ENCODE results near the gene SKIDA1. TPM values are rescaled to one million over a fixed set of nuclear protein-coding genes. Genes with fewer than 3 reads are reported as not detected.

Gene SKIDA1
- total RNA-seq, 1 donor from 2014 or later, result 7.8 TPM

DNA sequence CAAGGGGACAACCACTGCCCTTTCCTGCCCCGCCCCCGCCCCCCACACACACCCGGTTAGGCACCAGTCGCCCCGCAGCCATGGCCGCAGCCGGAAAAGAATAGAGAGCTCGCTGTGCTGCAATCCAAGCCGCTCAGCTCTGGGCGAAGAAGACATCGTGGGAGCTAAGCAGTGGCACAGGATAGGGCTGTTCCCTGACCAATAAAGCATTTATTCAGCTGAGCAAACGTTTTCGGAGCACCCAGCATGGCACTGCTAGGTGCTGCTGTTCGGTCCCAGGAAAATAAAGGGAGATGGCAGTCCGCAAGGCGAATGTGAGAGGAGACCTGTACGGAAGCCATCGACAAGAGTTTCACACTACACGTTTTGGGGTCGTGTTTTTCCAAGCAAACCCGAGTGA lies 18.3 kb downstream of the SKIDA1 start:
- Mint-ChIP-seq H3K4me1 (ENCODE audit: low read depth, unreplicated experiment) (peaks cover 38% of the 10 kb centered on the region), H3K4me3 (ENCODE audit: unreplicated experiment) (peak overlapping the region; percentile 12), H3K27me3 (ENCODE audit: low read depth, unreplicated experiment) (no peaks in the 10 kb centered on the region), H3K9me3 (ENCODE audit: unreplicated experiment) (no peaks in the 10 kb centered on the region), H3K36me3 (ENCODE audit: low read depth, unreplicated experiment) (no peaks in the 10 kb centered on the region), H3K27ac (ENCODE audit: unreplicated experiment) (peak overlapping the region; percentile 50)
- no peaks in the 10 kb centered on the region for H3K27me3 ChIP-seq (ENCODE audit: insufficient read depth, low read length)
- no peak overlapping the region for H3K27ac ChIP-seq (ENCODE audit: low read depth, low read length)
- no peak overlapping the region for H2AFZ ChIP-seq (ENCODE audit: low read depth, low read length)
- H4K20me1 ChIP-seq (ENCODE audit: insufficient read depth, low read length), result no peaks in the 10 kb centered on the region
- no peak overlapping the region for H3K4me3 ChIP-seq (ENCODE audit: insufficient read depth, low read depth, low read length)
- no peak overlapping the region for H3K9ac ChIP-seq (ENCODE audit: low read length)
- H3K36me3 ChIP-seq (ENCODE audit: insufficient read depth, low read length), result no peaks in the 10 kb centered on the region
- H3K9me3 ChIP-seq (ENCODE audit: insufficient read depth, low read depth, low read length), result no peaks in the 10 kb centered on the region
- DNase-seq (ENCODE audit: low read depth), result no peak
- FAIRE-seq, result no peak
- TF ChIP-seq EZH2 (IDR thresholded peaks at IDR 0.05; ENCODE audit: insufficient read depth, low read length), result no peak
- TF ChIP-seq, protein P1, sequence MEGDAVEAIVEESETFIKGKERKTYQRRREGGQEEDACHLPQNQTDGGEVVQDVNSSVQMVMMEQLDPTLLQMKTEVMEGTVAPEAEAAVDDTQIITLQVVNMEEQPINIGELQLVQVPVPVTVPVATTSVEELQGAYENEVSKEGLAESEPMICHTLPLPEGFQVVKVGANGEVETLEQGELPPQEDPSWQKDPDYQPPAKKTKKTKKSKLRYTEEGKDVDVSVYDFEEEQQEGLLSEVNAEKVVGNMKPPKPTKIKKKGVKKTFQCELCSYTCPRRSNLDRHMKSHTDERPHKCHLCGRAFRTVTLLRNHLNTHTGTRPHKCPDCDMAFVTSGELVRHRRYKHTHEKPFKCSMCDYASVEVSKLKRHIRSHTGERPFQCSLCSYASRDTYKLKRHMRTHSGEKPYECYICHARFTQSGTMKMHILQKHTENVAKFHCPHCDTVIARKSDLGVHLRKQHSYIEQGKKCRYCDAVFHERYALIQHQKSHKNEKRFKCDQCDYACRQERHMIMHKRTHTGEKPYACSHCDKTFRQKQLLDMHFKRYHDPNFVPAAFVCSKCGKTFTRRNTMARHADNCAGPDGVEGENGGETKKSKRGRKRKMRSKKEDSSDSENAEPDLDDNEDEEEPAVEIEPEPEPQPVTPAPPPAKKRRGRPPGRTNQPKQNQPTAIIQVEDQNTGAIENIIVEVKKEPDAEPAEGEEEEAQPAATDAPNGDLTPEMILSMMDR (IDR thresholded peaks at IDR 0.05; ENCODE audit: insufficient read depth, low read depth, low read length), result no peak
- peak overlapping the region; percentile 10 for H3K4me2 ChIP-seq (ENCODE audit: low read length)
- peaks cover 7% of the 10 kb centered on the region for H3K79me2 ChIP-seq (ENCODE audit: insufficient read depth, low read length)
- peaks cover 19% of the 10 kb centered on the region for H3K4me1 ChIP-seq (ENCODE audit: insufficient read depth, low read length)

DNA sequence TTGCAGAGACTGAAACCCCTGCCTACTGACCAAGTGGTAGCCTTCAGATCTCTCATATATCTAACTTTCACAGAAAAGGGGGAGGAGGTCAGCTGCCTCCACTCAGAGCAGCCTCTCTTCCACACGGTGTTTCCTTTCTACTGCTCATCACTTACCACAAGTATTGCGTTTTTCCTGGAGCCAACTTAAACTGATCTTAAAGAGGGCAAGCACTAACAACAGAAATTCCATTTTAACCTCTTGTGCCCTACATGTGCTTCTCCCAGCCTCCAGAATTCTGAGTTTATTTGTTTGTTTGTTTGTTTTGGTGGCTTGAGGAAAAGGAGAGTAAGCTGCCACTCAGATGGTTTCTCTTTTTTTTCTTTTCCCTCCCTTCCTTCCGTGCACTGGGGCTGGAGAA lies 19.1 kb downstream of the SKIDA1 start:
- no peaks in the 10 kb centered on the region for H3K27me3 ChIP-seq (ENCODE audit: insufficient read depth, low read length)
- H3K9ac ChIP-seq (ENCODE audit: low read length), result no peak overlapping the region
- Mint-ChIP-seq H3K4me3 (ENCODE audit: unreplicated experiment) (no peak overlapping the region), H3K9me3 (ENCODE audit: unreplicated experiment) (no peaks in the 10 kb centered on the region), H3K4me1 (ENCODE audit: low read depth, unreplicated experiment) (peaks cover 42% of the 10 kb centered on the region), H3K36me3 (ENCODE audit: low read depth, unreplicated experiment) (no peaks in the 10 kb centered on the region), H3K27ac (ENCODE audit: unreplicated experiment) (peak overlapping the region; percentile 44), H3K27me3 (ENCODE audit: low read depth, unreplicated experiment) (no peaks in the 10 kb centered on the region)
- TF ChIP-seq EZH2 (IDR thresholded peaks at IDR 0.05; ENCODE audit: insufficient read depth, low read length), result no peak
- TF ChIP-seq, protein P1 (IDR thresholded peaks at IDR 0.05; ENCODE audit: insufficient read depth, low read depth, low read length), result no peak
- H3K4me1 ChIP-seq (ENCODE audit: insufficient read depth, low read length), result peaks cover 13% of the 10 kb centered on the region
- DNase-seq (ENCODE audit: low read depth), result no peak
- no peak overlapping the region for H3K4me2 ChIP-seq (ENCODE audit: low read length)
- no peak overlapping the region for H3K27ac ChIP-seq (ENCODE audit: low read depth, low read length)
- H2AFZ ChIP-seq (ENCODE audit: low read depth, low read length), result no peak overlapping the region
- no peaks in the 10 kb centered on the region for H3K36me3 ChIP-seq (ENCODE audit: insufficient read depth, low read length)
- FAIRE-seq, result no peak
- no peak overlapping the region for H3K4me3 ChIP-seq (ENCODE audit: insufficient read depth, low read depth, low read length)
- no peaks in the 10 kb centered on the region for H4K20me1 ChIP-seq (ENCODE audit: insufficient read depth, low read length)
- H3K9me3 ChIP-seq (ENCODE audit: insufficient read depth, low read depth, low read length), result no peaks in the 10 kb centered on the region
- no peaks in the 10 kb centered on the region for H3K79me2 ChIP-seq (ENCODE audit: insufficient read depth, low read length)

DNA sequence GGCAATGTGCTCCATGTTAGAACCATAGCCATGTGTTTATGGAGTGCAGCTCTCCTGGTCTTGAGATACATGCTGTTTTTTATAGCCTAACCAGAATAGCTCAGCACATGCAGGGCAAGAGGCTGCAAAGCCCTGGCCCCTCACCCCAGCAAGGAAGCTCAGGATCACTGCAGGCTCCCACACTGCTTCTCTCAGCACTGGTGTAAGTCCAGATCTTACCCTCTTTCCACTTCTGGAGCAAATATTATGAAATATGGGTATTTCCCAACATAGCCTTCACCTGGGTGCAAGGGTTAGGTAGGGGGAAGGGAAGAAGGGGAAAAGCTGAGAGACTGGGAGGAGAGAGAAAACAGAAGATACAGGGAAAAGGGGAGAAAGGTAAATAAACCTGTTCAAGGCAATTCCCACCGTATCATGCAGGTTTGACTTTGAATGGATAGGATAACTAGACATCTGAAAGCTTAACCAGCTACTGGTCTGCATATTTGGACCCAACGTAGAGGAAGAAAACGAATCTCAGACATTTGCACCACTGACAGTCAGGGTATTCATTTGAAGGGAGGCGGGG lies 19.7 kb downstream of the SKIDA1 start:
- H3K27me3 Mint-ChIP-seq (ENCODE audit: low read depth, unreplicated experiment), result no peaks in the 10 kb centered on the region

More for the DNA sequence above, 19.7 kb downstream of the SKIDA1 start:
- Histone ChIP-seq H3K27me3 (ENCODE audit: insufficient read depth, low read length) (no peaks in the 10 kb centered on the region), H3K4me1 (ENCODE audit: insufficient read depth, low read length) (peaks cover 12% of the 10 kb centered on the region), H3K36me3 (ENCODE audit: insufficient read depth, low read length) (no peaks in the 10 kb centered on the region), H3K27ac (ENCODE audit: low read depth, low read length) (no peak overlapping the region), H3K9me3 (ENCODE audit: insufficient read depth, low read depth, low read length) (no peaks in the 10 kb centered on the region), H3K9ac (ENCODE audit: low read length) (no peak overlapping the region), H3K4me2 (ENCODE audit: low read length) (no peak overlapping the region), H4K20me1 (ENCODE audit: insufficient read depth, low read length) (no peaks in the 10 kb centered on the region), H3K4me3 (ENCODE audit: insufficient read depth, low read depth, low read length) (no peak overlapping the region), H3K79me2 (ENCODE audit: insufficient read depth, low read length) (no peaks in the 10 kb centered on the region), H2AFZ (ENCODE audit: low read depth, low read length) (no peak overlapping the region)
- Mint-ChIP-seq H3K4me3 (ENCODE audit: unreplicated experiment) (no peak overlapping the region), H3K4me1 (ENCODE audit: low read depth, unreplicated experiment) (peaks cover 41% of the 10 kb centered on the region), H3K27ac (ENCODE audit: unreplicated experiment) (no peak overlapping the region), H3K36me3 (ENCODE audit: low read depth, unreplicated experiment) (no peaks in the 10 kb centered on the region), H3K9me3 (ENCODE audit: unreplicated experiment) (no peaks in the 10 kb centered on the region)
- DNase-seq (ENCODE audit: low read depth) (no peak), FAIRE-seq (no peak)
- TF ChIP-seq, protein P1 (IDR thresholded peaks at IDR 0.05; ENCODE audit: insufficient read depth, low read depth, low read length), result no peak
- no peak for TF ChIP-seq EZH2 (IDR thresholded peaks at IDR 0.05; ENCODE audit: insufficient read depth, low read length)

All from astrocyte (in vitro differentiated cells and primary cell).